ENCODE data around the gene NCS1. TPM values are rescaled to one million over a fixed set of nuclear protein-coding genes. Genes with fewer than 3 reads are reported as not detected.
A peak's percentile ranks its signal among the peaks of the same experiment; 100 is the strongest.

The NCS1 gene
- total and polyA plus RNA-seq, 2 donors: 5.4 to 6.9 TPM

DNA sequence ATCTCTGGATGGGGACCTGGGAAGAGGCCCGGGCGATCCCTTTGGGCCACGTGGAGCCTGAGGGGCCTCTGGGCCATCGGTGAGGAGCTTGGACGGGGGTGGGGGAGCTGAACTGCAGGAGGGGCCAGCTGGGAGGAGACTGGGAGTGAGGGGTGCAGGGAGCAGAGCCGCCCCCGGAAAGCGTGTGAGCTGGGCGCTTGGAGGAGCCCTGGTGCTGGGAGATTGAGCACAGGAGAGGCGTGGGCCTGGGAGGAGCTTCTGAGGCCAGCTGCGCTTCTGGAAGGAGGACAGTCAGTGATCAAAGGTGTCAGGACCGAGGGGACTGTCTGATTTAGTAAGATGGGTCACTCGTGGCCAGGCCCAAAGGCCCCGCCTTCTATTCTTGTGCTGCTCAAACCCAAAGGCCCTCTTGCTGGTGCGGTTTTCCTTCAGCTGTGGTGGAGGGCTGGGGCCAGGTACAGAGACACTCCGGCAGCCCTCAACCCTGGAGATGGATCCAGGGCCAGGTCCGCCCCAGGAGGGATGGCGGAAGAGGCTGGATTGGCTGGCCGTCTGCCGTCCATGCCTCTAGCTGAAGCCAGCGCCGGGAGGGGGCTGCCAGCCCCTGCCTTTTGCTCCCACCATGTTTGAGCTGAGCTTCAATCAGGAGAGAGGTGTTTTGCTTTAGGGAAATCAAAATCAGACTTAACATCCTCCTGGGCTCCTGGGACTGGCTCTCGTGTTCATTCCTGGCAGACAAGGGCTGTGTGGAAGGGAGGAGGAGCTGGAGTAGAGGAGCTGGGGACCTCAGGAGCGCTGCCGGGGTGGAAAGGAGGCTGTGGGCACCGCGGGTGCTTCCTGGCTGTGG, 21.6 kb downstream of the NCS1 start:
- Histone ChIP-seq H3K9me3 (ENCODE audit: control insufficient read depth in 2 of 2, insufficient read depth in 1 of 2, low read length in 1 of 2) (no peaks in the 10 kb centered on the region), H3K4me1 (ENCODE audit: control insufficient read depth in 2 of 2, insufficient read depth in 2 of 2, low read length in 2 of 2) (peaks cover 0 to 9% of the 10 kb centered on the region in 2 donors), H3K4me3 (ENCODE audit: low read length in 2 of 2) (no peak overlapping the region), H3K36me3 (ENCODE audit: control insufficient read depth in 2 of 2, insufficient read depth in 2 of 2, low read length in 1 of 2) (no peaks in the 10 kb centered on the region), H3K27ac (ENCODE audit: low read depth in 1 of 2, low read length in 1 of 2) (no peak overlapping the region), H3K27me3 (ENCODE audit: control insufficient read depth in 2 of 2, insufficient read depth in 1 of 2, low read length in 1 of 2) (no peaks in the 10 kb centered on the region)
- 86% methylated on average over 27 of the region's 27 CpGs for WGBS
- no peak for DNase-seq (ENCODE audit: low read depth in 6 of 9, low spot score in 9 of 9)

DNA sequence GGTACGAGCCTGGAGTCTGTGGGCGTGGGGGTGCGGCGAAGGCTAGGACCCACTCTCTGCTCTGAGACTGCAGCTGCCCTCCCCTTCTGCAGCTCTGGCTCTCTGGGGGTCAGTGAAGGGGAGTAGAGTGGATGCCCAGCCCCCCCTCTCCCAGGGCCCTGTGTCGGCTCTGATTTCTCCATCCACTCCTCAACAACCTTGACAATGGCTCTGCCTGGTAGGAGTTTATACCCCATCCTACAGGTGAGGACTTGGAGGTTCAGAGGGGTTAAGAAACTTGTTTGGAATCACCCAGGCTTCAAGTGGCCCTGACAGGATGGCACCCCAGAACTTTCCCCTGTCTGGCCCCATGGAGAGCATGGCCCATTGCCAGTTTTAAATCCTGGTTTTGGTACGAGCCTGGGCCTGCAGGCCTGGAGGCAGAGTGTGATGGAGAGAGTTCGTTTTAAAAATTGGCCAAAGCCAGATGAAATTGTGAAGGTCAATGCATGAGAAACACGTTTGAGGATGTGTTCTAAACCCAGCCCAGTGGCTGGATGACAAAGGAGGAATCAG, 22.3 kb downstream of the NCS1 start:
- Histone ChIP-seq H3K9me3 (ENCODE audit: control insufficient read depth in 2 of 2, insufficient read depth in 1 of 2, low read length in 1 of 2) (no peaks in the 10 kb centered on the region), H3K4me1 (ENCODE audit: control insufficient read depth in 2 of 2, insufficient read depth in 2 of 2, low read length in 2 of 2) (peaks cover 0 to 9% of the 10 kb centered on the region in 2 donors), H3K27ac (ENCODE audit: low read depth in 1 of 2, low read length in 1 of 2) (no peak overlapping the region), H3K4me3 (ENCODE audit: low read length in 2 of 2) (no peak overlapping the region), H3K36me3 (ENCODE audit: control insufficient read depth in 2 of 2, insufficient read depth in 2 of 2, low read length in 1 of 2) (no peaks in the 10 kb centered on the region), H3K27me3 (ENCODE audit: control insufficient read depth in 2 of 2, insufficient read depth in 1 of 2, low read length in 1 of 2) (no peaks in the 10 kb centered on the region)
- WGBS: 84% methylated on average over 8 of the region's 8 CpGs
- no peak for DNase-seq (ENCODE audit: low read depth in 6 of 9, low spot score in 9 of 9)

DNA sequence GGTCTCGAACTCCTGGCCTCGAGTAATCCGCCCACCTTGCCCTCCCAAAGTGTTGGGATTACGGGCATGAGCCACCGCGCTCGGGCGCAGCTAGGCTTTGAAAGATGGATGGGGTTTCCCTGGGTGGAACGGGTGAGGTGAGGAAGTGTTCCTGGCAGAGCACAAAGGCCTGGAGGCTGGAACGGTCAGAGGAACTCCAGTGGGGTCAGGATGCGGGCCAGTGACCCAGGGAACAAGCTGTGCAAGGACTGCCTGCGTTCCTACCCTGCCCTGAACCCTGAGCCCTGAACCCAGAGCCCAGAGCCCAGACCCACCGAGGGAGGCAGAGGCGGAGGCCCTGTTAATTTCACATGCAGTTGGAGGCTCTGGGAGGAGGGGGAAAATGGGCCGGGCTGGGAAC, 23.4 kb downstream of the NCS1 start:
- Histone ChIP-seq H3K27me3 (ENCODE audit: control insufficient read depth in 2 of 2, insufficient read depth in 1 of 2, low read length in 1 of 2) (no peaks in the 10 kb centered on the region), H3K4me3 (ENCODE audit: low read length in 2 of 2) (no peak overlapping the region), H3K9me3 (ENCODE audit: control insufficient read depth in 2 of 2, insufficient read depth in 1 of 2, low read length in 1 of 2) (no peaks in the 10 kb centered on the region), H3K27ac (ENCODE audit: low read depth in 1 of 2, low read length in 1 of 2) (no peak overlapping the region), H3K36me3 (ENCODE audit: control insufficient read depth in 2 of 2, insufficient read depth in 2 of 2, low read length in 1 of 2) (no peaks in the 10 kb centered on the region), H3K4me1 (ENCODE audit: control insufficient read depth in 2 of 2, insufficient read depth in 2 of 2, low read length in 2 of 2) (peaks cover 0 to 11% of the 10 kb centered on the region in 2 donors)
- WGBS: 90% methylated on average over 15 of the region's 15 CpGs
- DNase-seq (ENCODE audit: low read depth in 6 of 9, low spot score in 9 of 9): no peak

DNA sequence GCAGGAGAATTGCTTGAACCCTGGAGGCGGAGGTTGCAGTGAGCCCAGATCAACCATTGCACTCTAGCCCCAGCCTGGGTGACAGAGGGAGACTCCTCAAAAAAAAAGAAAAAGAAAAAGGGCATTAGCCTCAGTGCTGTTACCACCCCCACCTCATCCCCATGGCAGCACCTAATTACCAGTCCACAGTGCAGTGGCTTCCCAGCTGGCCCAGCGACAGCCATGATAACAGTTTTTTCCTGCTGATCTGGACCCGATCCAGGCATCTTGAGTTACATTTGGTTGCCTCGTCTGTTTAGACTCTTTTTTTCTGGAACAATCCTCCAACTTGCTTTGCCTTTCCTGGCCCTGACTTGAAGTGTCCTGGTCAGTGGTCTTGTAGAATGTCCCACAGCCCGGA, 24.4 kb downstream of the NCS1 start:
- 68% methylated on average over 5 of the region's 5 CpGs for WGBS
- H3K4me1 ChIP-seq (ENCODE audit: control insufficient read depth in 2 of 2, insufficient read depth in 2 of 2, low read length in 2 of 2): peaks cover 0 to 11% of the 10 kb centered on the region in 2 donors
- no peak overlapping the region for H3K4me3 ChIP-seq (ENCODE audit: low read length in 2 of 2)
- H3K9me3 ChIP-seq (ENCODE audit: control insufficient read depth in 2 of 2, insufficient read depth in 1 of 2, low read length in 1 of 2): no peaks in the 10 kb centered on the region
- DNase-seq (ENCODE audit: low read depth in 6 of 9, low spot score in 9 of 9): no peak
- no peak overlapping the region for H3K27ac ChIP-seq (ENCODE audit: low read depth in 1 of 2, low read length in 1 of 2)
- no peaks in the 10 kb centered on the region for H3K36me3 ChIP-seq (ENCODE audit: control insufficient read depth in 2 of 2, insufficient read depth in 2 of 2, low read length in 1 of 2)
- H3K27me3 ChIP-seq (ENCODE audit: control insufficient read depth in 2 of 2, insufficient read depth in 1 of 2, low read length in 1 of 2): no peaks in the 10 kb centered on the region

DNA sequence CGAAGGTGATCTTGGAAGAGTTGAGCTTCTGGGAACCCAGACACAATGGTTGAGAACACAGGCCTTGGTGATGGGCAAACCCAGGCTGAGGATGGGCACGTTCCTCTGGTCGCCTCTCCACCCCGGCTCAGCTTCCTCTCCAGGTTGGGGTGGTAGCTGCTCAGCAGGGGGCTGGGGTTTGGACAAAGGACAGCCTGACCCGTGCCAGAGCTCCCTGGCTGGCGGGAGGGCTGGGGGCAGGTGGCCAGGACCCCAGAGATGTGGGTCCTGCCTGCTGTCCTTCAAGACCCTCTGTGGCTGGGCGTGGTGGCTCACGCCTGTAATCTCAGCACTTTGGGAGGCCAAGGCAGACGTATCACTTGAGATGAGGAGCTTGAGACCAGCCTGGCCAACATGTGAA, 25.2 kb downstream of the NCS1 start:
- Histone ChIP-seq H3K36me3 (ENCODE audit: control insufficient read depth in 2 of 2, insufficient read depth in 2 of 2, low read length in 1 of 2) (no peaks in the 10 kb centered on the region), H3K4me3 (ENCODE audit: low read length in 2 of 2) (no peak overlapping the region), H3K27me3 (ENCODE audit: control insufficient read depth in 2 of 2, insufficient read depth in 1 of 2, low read length in 1 of 2) (no peaks in the 10 kb centered on the region), H3K9me3 (ENCODE audit: control insufficient read depth in 2 of 2, insufficient read depth in 1 of 2, low read length in 1 of 2) (no peaks in the 10 kb centered on the region), H3K27ac (ENCODE audit: low read depth in 1 of 2, low read length in 1 of 2) (no peak overlapping the region), H3K4me1 (ENCODE audit: control insufficient read depth in 2 of 2, insufficient read depth in 2 of 2, low read length in 2 of 2) (peaks cover 0 to 11% of the 10 kb centered on the region in 2 donors)
- DNase-seq (ENCODE audit: low read depth in 6 of 9, low spot score in 9 of 9): no peak
- 93% methylated on average over 9 of the region's 9 CpGs for WGBS

DNA sequence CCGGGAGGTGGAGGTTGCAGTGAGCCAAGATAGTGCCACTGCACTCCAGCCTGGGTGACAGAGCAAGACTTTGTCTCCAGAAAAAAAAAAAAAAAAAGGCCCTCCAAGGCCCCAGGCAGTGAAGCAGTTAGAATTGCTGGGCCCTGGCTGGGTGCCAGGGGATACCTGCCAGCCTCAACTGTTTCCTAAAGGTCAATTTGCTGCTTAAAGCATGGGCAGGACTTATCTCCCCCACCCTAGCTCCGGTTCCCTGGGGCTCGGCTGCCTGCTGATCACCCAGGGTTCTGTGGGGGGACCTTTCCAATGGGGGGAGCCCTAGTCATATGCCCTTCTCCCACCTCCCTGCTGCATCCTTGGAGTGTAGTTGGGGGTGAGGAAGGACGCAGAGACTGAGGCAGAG, 25.7 kb downstream of the NCS1 start:
- no peaks in the 10 kb centered on the region for H3K27me3 ChIP-seq (ENCODE audit: control insufficient read depth in 2 of 2, insufficient read depth in 1 of 2, low read length in 1 of 2)
- H3K27ac ChIP-seq (ENCODE audit: low read depth in 1 of 2, low read length in 1 of 2): no peak overlapping the region
- DNase-seq (ENCODE audit: low read depth in 6 of 9, low spot score in 9 of 9): no peak
- no peak overlapping the region for H3K4me3 ChIP-seq (ENCODE audit: low read length in 2 of 2)
- no peaks in the 10 kb centered on the region for H3K36me3 ChIP-seq (ENCODE audit: control insufficient read depth in 2 of 2, insufficient read depth in 2 of 2, low read length in 1 of 2)
- H3K4me1 ChIP-seq (ENCODE audit: control insufficient read depth in 2 of 2, insufficient read depth in 2 of 2, low read length in 2 of 2): peaks cover 0 to 11% of the 10 kb centered on the region in 2 donors
- no peaks in the 10 kb centered on the region for H3K9me3 ChIP-seq (ENCODE audit: control insufficient read depth in 2 of 2, insufficient read depth in 1 of 2, low read length in 1 of 2)
- 94% methylated on average over 4 of the region's 4 CpGs for WGBS

DNA sequence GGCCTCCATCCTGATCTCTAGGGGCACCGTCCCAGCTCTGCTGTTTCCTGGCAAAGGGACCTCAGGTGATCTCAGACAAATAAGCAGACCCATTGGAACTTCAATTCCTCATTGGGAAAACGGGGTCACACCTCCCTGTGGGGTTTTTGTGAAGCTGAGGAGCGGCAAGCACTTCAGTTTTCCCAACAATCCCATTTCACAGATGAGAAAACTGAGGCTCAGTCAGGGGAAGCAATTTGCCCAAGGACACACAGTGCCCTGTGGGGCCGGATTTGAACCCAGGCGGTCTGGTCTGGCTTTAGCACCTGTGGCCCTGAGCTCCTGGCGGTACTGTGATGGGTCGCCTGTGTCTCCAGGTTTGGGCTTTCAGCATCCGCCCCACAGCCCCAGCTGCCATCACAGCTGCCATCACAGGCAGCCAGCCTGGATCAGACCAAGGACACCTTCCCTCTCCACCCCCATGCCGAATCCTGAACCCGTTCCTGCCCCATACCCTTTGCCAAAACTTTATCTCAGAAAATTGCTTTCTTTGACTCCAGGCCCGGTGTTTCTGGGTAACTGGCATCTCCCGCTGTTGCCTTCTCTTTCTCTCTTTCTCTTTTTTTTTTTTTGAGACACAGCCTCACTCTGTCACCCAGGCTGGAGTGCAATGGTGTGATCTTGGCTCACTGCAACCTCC, 26.4 kb downstream of the NCS1 start:
- Histone ChIP-seq H3K4me3 (ENCODE audit: low read length in 2 of 2) (no peak overlapping the region), H3K27me3 (ENCODE audit: control insufficient read depth in 2 of 2, insufficient read depth in 1 of 2, low read length in 1 of 2) (no peaks in the 10 kb centered on the region), H3K9me3 (ENCODE audit: control insufficient read depth in 2 of 2, insufficient read depth in 1 of 2, low read length in 1 of 2) (no peaks in the 10 kb centered on the region), H3K4me1 (ENCODE audit: control insufficient read depth in 2 of 2, insufficient read depth in 2 of 2, low read length in 2 of 2) (peaks cover 0 to 11% of the 10 kb centered on the region in 2 donors), H3K27ac (ENCODE audit: low read depth in 1 of 2, low read length in 1 of 2) (no peak overlapping the region), H3K36me3 (ENCODE audit: control insufficient read depth in 2 of 2, insufficient read depth in 2 of 2, low read length in 1 of 2) (no peaks in the 10 kb centered on the region)
- WGBS: 95% methylated on average over 12 of the region's 12 CpGs
- no peak for DNase-seq (ENCODE audit: low read depth in 6 of 9, low spot score in 9 of 9)

DNA sequence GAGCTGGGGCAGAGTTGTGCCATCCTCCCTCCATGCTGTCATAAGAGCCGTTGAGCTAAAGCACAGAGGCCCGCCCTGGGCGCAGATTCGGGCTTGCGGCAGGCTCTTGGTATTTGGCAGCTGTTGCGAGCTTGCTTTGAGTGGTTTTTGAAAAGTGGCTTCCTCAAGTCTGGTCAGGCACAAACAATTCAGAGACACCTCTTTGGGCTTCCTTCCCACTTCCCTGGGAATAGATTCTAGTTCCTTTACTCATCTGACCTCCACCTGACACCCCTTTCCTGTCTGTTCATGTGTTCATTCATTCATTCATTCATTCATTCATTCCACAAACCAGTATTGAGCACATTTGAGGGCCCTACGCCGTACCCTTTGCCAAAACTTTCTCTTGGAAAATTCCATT, 27.4 kb downstream of the NCS1 start:
- H3K4me3 ChIP-seq (ENCODE audit: low read length in 2 of 2): no peak overlapping the region
- H3K27me3 ChIP-seq (ENCODE audit: control insufficient read depth in 2 of 2, insufficient read depth in 1 of 2, low read length in 1 of 2): no peaks in the 10 kb centered on the region
- H3K4me1 ChIP-seq (ENCODE audit: control insufficient read depth in 2 of 2, insufficient read depth in 2 of 2, low read length in 2 of 2): peaks cover 0 to 5% of the 10 kb centered on the region in 2 donors
- H3K9me3 ChIP-seq (ENCODE audit: control insufficient read depth in 2 of 2, insufficient read depth in 1 of 2, low read length in 1 of 2): no peaks in the 10 kb centered on the region
- 88% methylated on average over 8 of the region's 8 CpGs for WGBS
- H3K27ac ChIP-seq (ENCODE audit: low read depth in 1 of 2, low read length in 1 of 2): peak overlapping the region; percentile 27 to 46
- H3K36me3 ChIP-seq (ENCODE audit: control insufficient read depth in 2 of 2, insufficient read depth in 2 of 2, low read length in 1 of 2): no peaks in the 10 kb centered on the region
- no peak for DNase-seq (ENCODE audit: low read depth in 6 of 9, low spot score in 9 of 9)
